HEK293 (cell line): Measurements from ENCODE around the gene ERF.

ENCODE experiments used
- CTCF ChIP-seq: fragments of 450-650 bp; formaldehyde crosslinking; IDR thresholded peaks from 2 replicates; pipeline ENCODE4 v1.5.1; 2016; ENCODE audit warnings: missing biosample characterization, missing genetic modification characterization
- INSM2 ChIP-seq: fragments of 450-650 bp; formaldehyde crosslinking; IDR thresholded peaks from 2 replicates; pipeline ENCODE4 v1.5.1; 2016; ENCODE audit warnings: missing biosample characterization, missing genetic modification characterization
- MEIS1 ChIP-seq: sonication (generic); formaldehyde crosslinking; IDR thresholded peaks from 2 replicates; pipeline ENCODE4 v1.8.1; 2022; ENCODE audit warnings: missing genetic modification reagents, mild to moderate bottlenecking, borderline replicate concordance
- YY1 ChIP-seq: fragments of 450-650 bp; formaldehyde crosslinking; IDR thresholded peaks from 2 replicates; pipeline ENCODE4 v1.5.1; 2018; ENCODE audit warnings: missing biosample characterization, missing genetic modification characterization
- ZNF112 ChIP-seq: fragments of 450-650 bp; formaldehyde crosslinking; IDR thresholded peaks from 2 replicates; pipeline ENCODE4 v1.5.0; 2017; ENCODE audit warnings: missing biosample characterization, missing genetic modification characterization
- ZNF350 ChIP-seq: fragments of 450-650 bp; formaldehyde crosslinking; IDR thresholded peaks from 2 replicates; pipeline ENCODE4 v1.5.0; 2017; ENCODE audit warnings: missing biosample characterization, mild to moderate bottlenecking, missing genetic modification characterization
- ZNF776 ChIP-seq: fragments of 450-650 bp; formaldehyde crosslinking; IDR thresholded peaks from 2 replicates; pipeline ENCODE4 v1.5.0; 2017; ENCODE audit warnings: missing biosample characterization, missing genetic modification characterization, borderline replicate concordance
- ZSCAN23 ChIP-seq: fragments of 450-650 bp; formaldehyde crosslinking; IDR thresholded peaks from 2 replicates; pipeline ENCODE4 v1.5.1; 2016; ENCODE audit warnings: missing biosample characterization, missing genetic modification characterization

GRCh38 chr19:42212886-42213285, 42.0 kb downstream of the ERF start:
- TF ChIP-seq CTCF (tag by site-specific recombination): no peak
- TF ChIP-seq ZNF112 (tag by site-specific recombination): no peak
- TF ChIP-seq ZNF350 (tag by site-specific recombination): no peak
- TF ChIP-seq MEIS1 (CRISPR knock-in tag): no peak
- no peak for TF ChIP-seq ZNF776 (tag by site-specific recombination)
- TF ChIP-seq ZSCAN23 (tag by site-specific recombination): no peak
- TF ChIP-seq YY1 (tag by site-specific recombination): no peak
- TF ChIP-seq INSM2: no peak
